Retinal pigment epithelial cell (primary cell): Measurements from ENCODE around the gene CLSTN2.

Source experiments
- DNase-seq: peaks from one replicate; pipeline ENCODE4 v3.0.0-alpha.2; 2010; ENCODE audit warnings: low read depth
- H3K4me3 ChIP-seq: 2 replicates; pipeline ENCODE4 v1.5.1; 2011; ENCODE audit warnings: mild to moderate bottlenecking, low read length, control low read depth, moderate library complexity
- CTCF ChIP-seq: conservative IDR thresholded peaks from 2 replicates; pipeline ENCODE4 v1.5.1; 2011; ENCODE audit warnings: low read depth, low read length, control low read depth, inconsistent platforms

The CLSTN2 gene

DNA sequence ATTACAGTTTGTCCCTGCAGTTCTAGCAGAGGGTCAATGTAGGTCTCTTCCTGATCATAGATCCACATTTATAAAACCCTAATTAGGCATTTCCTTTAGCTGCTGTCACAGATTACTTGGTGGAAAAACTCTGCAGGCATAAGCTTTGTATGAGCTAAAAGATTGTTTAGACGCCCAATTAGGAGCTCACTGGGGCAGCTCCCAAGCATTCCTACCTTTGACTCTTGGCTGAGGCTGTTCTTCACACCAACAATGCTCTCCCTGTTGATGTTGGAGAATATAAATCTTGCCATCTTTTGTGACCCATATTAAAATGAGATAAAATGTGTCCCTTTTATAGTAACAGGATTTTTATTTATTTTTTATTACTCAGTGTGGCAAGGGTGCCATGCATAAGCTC lies 594.6 kb downstream of the CLSTN2 start:
- no peak for TF ChIP-seq CTCF
- DNase-seq: peak; percentile 52
- H3K4me3 ChIP-seq: no peak overlapping the region

DNA sequence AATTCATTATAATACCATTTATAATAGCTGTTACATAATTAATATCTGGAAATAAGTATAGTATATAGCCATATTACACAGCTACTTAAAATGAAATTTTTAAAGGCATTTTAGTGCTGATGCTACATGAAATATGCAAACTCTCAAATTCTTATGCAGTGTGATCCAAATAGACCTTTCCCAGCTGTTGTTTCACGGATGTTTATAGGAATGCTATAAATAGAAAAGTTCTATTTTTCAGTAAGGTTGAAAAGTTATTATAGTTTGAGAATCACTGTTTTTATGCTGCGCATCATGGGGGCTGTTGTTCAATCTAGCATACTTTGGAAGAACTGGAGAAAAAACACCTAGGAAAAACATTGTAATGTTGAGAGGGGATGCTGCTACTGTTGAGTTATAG lies 595.1 kb downstream of the CLSTN2 start:
- H3K4me3 ChIP-seq: no peak overlapping the region
- no peak for TF ChIP-seq CTCF
- DNase-seq: no peak

- TF ChIP-seq CTCF: no peak
Measured at GRCh38 chr3:140530603-140531002, 595.6 kb downstream of the CLSTN2 start.

DNA sequence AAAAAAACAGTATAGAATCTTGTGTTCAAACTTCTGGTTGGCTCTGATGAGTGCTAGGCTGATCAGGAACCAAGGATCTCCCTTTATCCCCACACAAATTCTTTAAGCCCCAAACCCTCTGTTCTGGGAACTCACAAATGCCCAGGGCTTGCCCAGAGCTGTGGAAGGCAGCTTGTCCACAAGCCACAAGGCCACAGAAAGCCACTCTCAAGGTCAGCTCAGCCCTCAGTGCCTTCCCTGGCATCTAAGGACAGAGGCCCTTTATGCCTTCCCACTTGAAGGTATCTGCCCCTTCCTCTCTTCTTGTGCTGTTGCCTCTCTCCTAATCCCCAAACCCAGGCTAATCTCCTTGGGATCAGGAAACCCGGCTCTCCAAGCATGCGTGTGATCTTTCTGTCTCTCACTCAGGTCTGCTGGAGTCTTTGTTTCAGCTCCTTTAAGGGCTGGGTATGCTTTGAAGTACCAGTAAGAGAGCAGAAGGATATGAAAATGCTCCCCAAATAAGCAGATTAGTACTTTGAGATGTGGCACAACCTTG lies 597.9 kb downstream of the CLSTN2 start:
- DNase-seq: no peak
- H3K4me3 ChIP-seq: no peak overlapping the region
- TF ChIP-seq CTCF: no peak

More at GRCh38 chr3:140530603-140531002, 595.6 kb downstream of the CLSTN2 start:
- H3K4me3 ChIP-seq: no peak overlapping the region
- DNase-seq: no peak

DNA sequence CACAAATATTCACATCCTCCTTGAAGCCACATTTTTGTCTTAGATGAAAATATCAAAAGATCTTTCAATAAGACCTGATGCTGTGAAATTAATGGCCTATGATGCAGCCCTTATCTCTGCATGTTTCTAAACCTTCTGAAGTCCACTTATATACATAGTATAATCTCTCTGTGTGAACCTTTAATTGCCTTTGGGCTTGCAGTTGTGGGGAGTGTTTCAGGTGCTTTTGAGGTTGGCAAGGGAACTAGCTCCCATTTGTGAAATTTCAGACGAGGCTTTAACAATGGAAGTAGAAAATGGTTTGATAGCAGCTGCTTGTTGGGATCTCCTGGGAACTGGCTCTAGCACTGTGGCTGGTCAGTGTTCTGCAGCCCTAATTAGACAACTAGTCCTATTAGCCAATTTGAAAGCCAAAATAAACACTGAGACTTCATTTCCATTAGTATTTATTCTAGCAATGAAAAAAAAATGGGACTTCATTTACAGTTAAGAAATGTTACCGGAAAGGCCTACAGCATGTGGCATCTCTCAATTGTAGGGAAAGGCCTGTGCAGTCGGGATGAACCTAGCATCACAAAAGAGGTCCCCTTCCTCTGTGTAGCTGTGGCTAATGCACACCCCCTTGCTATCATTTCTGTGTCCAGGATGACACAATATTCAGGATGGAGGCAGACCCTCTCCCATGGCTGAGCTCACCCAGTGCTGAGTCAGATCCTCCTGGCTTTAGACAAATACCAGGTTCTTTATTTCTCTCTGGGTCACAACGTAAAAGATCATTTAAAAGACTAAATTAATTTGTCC lies 602.1 kb downstream of the CLSTN2 start:
- DNase-seq: no peak
- TF ChIP-seq CTCF: no peak
- H3K4me3 ChIP-seq: no peak overlapping the region

DNA sequence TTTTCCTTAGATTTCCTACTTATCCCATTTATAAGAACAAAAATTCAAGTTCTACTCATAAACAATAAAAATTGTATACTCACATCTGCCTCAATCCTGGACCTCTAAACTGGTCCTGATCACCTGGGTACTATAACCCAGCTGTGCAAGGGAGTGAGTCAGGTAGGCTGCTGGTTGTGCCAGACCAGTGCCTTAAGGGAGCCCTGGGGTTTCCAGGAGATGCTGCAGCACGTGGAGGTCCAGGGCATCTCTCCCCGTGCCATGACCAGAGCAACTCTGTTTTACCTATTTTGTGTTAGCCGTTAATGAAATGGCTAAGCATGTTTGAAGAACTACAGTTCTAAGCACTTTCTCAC lies 602.7 kb downstream of the CLSTN2 start:
- no peak for DNase-seq
- TF ChIP-seq CTCF: no peak
- H3K4me3 ChIP-seq: no peak overlapping the region

GRCh38 chr3:140540262-140540661 lies 605.3 kb downstream of the CLSTN2 start:
- no peak for DNase-seq
- H3K4me3 ChIP-seq: no peak overlapping the region
- TF ChIP-seq CTCF: no peak
